AG04450 (cell line): ENCODE data around the gene IFNL3. TPM values are rescaled to one million over a fixed set of nuclear protein-coding genes. Genes with fewer than 3 reads are reported as not detected.

ENCODE experiments used
- CTCF ChIA-PET: fragments of 300-600, 350-600 bp; formaldehyde crosslinking; extraction: SDS; loops from one replicate; lab custom pipeline; 2022; ENCODE audit warnings: antibody characterized with exemption, inconsistent platforms; lab: Charles Lee
- POLR2A ChIA-PET: fragments of 350-600 bp; formaldehyde crosslinking; extraction: SDS; loops from one replicate; lab custom pipeline; 2021; ENCODE audit warnings: antibody characterized with exemption, inconsistent platforms; lab: Yijun Ruan, JAX
- DNase-seq: peaks from one replicate; pipeline ENCODE4 v3.0.0-alpha.2; 2011; ENCODE audit warnings: low read depth, low spot score
- H3K27ac ChIP-seq: one replicate; pipeline ENCODE4 v1.5.1; 2012; ENCODE audit warnings: low read depth, low read length, control low read depth
- H3K27me3 ChIP-seq: one replicate; pipeline ENCODE4 v1.6.0; 2012; ENCODE audit warnings: low read length; ENCODE audit not compliant: control insufficient read depth, insufficient read depth
- H3K4me3 ChIP-seq: 2 replicates; pipeline ENCODE4 v1.5.1; 2011; ENCODE audit warnings: mild to moderate bottlenecking, low read depth, low read length, control low read depth
- H3K9me3 ChIP-seq: 2 replicates; pipeline ENCODE4 v1.5.1; 2012; ENCODE audit warnings: low read length; ENCODE audit not compliant: control insufficient read depth, insufficient read depth
- polyA plus RNA-seq: library from polyadenylated mRNA; depleted of rRNA; stranded (reverse); fragments of >200 nt; gene quantifications from 2 replicates; pipeline ENCODE4 v1.2.3, GENCODE V29; 2011
- TF ChIP-seq, protein P1 (sequence below): IDR thresholded peaks from 2 replicates; pipeline ENCODE4 v1.5.1; 2011; ENCODE audit warnings: low read depth, low read length, control low read depth, inconsistent platforms

IFNL3 gene
- polyA plus RNA-seq, 1 experiment = not detected

- POLR2A ChIA-PET = no interaction called here
- TF ChIP-seq, protein P1, sequence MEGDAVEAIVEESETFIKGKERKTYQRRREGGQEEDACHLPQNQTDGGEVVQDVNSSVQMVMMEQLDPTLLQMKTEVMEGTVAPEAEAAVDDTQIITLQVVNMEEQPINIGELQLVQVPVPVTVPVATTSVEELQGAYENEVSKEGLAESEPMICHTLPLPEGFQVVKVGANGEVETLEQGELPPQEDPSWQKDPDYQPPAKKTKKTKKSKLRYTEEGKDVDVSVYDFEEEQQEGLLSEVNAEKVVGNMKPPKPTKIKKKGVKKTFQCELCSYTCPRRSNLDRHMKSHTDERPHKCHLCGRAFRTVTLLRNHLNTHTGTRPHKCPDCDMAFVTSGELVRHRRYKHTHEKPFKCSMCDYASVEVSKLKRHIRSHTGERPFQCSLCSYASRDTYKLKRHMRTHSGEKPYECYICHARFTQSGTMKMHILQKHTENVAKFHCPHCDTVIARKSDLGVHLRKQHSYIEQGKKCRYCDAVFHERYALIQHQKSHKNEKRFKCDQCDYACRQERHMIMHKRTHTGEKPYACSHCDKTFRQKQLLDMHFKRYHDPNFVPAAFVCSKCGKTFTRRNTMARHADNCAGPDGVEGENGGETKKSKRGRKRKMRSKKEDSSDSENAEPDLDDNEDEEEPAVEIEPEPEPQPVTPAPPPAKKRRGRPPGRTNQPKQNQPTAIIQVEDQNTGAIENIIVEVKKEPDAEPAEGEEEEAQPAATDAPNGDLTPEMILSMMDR = no peak
These were observed 39.4 kb downstream of the IFNL3 start for GRCh38 chr19:39205449-39205764.

GRCh38 chr19:39203372-39204341 is 41.1 kb downstream of the IFNL3 start, which contains the start of gene SYCN:
SYCN (minus strand) TSS chr19:39204263; CDS start chr19:39204254, 9 bp downstream.
- DNase-seq = no peak
- TF ChIP-seq, protein P1 = no peak
- CTCF ChIA-PET = interaction anchor here (0.8 to 1.1 kb wide), 2 partner anchors 9 to 16 kb away, joined by 3 read pairs; no protein-coding TSS in a partner anchor
- Histone ChIP-seq H3K27me3 (peaks cover 38% of the 10 kb centered on the region), H3K27ac (no peak within 1 kb of the TSS), H3K4me3 (no peak within 1 kb of the TSS), H3K9me3 (no peaks in the 10 kb centered on the region; the same call in 1 of the 2 replicates)
- POLR2A ChIA-PET = no interaction called here

More at GRCh38 chr19:39205449-39205764, 39.4 kb downstream of the IFNL3 start:
- peaks cover 37% of the 10 kb centered on the region for H3K27me3 ChIP-seq
- H3K4me3 ChIP-seq = no peak overlapping the region
- DNase-seq = no peak
- no peaks in the 10 kb centered on the region for H3K9me3 ChIP-seq
- CTCF ChIA-PET = no interaction called here
- H3K27ac ChIP-seq = no peak overlapping the region

GRCh38 chr19:39202998-39203355 is 41.8 kb downstream of the IFNL3 start:
- no peak for DNase-seq
- POLR2A ChIA-PET = no interaction called here
- H3K4me3 ChIP-seq = no peak overlapping the region
- CTCF ChIA-PET = no interaction called here
- TF ChIP-seq, protein P1 = no peak
- no peaks in the 10 kb centered on the region; the same call in 1 of the 2 replicates for H3K9me3 ChIP-seq
- peaks cover 37% of the 10 kb centered on the region for H3K27me3 ChIP-seq
- no peak overlapping the region for H3K27ac ChIP-seq

DNA sequence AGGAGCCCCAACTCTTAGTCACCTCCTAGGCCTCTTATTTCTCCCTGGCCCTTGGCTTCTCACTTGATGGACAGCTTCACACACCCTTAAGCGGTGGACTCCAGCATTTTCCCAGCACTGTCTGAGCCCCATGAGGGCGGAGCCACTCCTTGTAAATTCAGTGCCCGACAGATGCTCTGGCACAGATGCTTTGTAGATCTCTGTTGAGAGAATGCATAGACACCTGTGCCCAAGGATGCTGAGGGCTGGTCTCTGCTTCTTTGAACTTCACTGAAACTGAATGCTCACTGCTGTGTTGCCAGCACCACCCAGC is 44.0 kb downstream of the IFNL3 start:
- Histone ChIP-seq H3K27ac (no peak overlapping the region), H3K9me3 (no peaks in the 10 kb centered on the region; the same call in 1 of the 2 replicates), H3K4me3 (no peak overlapping the region), H3K27me3 (peaks cover 50% of the 10 kb centered on the region)
- no peak for DNase-seq
- ChIA-PET POLR2A (no interaction called here), CTCF (no interaction called here)
- TF ChIP-seq, protein P1 = no peak
